HFF-Myc (cell line): ENCODE data around the gene NUMBL.

Experiments
- DNase-seq: peaks from one replicate; pipeline ENCODE4 v3.0.0-alpha.2; 2011; ENCODE audit warnings: low read depth; ENCODE audit errors: extremely low read depth
- H3K4me3 ChIP-seq: replicated peaks from 2 replicates; pipeline ENCODE4 v1.5.1; 2011; ENCODE audit warnings: low read depth, mild to moderate bottlenecking, control low read depth, low read length
- CTCF ChIP-seq: IDR thresholded peaks from 2 replicates; pipeline ENCODE4 v1.5.1; 2012; ENCODE audit warnings: mild to moderate bottlenecking, low read depth, low read length, control low read depth; ENCODE audit errors: missing control alignments

Gene NUMBL

DNA sequence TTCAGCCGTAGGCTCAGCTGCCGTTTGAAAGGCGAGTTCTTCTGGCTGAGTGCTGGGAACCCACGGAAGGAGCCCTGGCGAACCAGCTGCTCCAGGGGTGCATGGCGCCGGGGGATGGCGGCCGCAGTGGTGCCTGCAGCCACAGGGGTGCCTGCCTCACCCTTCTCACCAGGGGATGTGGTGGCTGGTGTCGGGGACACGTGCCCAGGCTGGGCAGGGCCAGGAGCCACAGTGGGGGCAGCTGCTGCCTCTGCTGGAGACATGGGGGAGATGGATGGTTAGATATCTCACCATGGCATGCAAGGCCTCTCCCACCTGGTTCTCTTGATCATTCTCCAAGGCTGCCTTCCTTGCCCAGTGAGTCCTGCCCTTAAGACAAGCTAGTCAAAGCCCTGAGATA is 17.1 kb downstream of the NUMBL start:
- H3K4me3 ChIP-seq: no peak overlapping the region
- DNase-seq: no peak
- TF ChIP-seq CTCF: no peak

- no peak for DNase-seq
- no peak for TF ChIP-seq CTCF
- no peak overlapping the region for H3K4me3 ChIP-seq
Measured at GRCh38 chr19:40672573-40673299, 17.7 kb downstream of the NUMBL start.

DNA sequence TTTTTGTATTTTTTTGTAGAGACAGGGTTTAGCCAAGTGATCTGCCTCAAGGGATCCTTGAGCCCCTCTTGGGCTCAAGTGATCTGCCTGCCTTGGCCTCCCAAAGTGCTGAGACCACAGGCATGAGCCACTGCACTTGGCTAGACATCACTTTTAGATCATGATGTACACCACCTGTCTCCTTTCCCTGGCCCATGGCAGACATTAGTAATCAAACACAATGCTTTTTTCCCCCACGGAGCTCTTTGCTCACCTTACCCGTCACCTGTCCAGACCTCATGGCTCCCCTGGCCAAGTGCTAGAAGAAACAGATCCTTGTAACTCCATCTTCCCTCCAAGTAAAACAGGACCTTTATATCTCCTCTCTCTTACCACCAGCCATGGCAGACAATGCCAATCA is 18.4 kb downstream of the NUMBL start:
- no peak overlapping the region for H3K4me3 ChIP-seq
- DNase-seq: no peak
- no peak for TF ChIP-seq CTCF

DNA sequence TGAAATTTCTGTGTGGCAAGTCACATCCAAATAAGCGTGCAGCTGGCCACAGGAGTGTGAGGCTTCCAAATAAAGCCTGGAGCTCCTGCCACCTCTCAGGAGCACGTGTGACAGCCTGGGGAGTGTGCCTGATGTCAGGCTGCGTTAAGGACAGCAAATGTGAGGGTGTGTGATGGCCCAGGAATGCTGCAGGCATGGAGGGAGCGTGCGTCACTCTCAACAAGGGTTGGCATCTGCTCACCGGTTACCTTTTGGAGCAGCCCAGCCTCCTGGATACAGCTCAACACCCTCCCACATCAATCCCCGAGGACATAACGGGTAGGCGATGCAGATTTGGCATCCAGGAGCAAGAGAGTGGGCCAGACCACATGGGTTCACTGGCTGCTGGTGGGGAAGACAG is 19.0 kb downstream of the NUMBL start:
- DNase-seq: no peak
- H3K4me3 ChIP-seq: no peak overlapping the region
- TF ChIP-seq CTCF: no peak

DNA sequence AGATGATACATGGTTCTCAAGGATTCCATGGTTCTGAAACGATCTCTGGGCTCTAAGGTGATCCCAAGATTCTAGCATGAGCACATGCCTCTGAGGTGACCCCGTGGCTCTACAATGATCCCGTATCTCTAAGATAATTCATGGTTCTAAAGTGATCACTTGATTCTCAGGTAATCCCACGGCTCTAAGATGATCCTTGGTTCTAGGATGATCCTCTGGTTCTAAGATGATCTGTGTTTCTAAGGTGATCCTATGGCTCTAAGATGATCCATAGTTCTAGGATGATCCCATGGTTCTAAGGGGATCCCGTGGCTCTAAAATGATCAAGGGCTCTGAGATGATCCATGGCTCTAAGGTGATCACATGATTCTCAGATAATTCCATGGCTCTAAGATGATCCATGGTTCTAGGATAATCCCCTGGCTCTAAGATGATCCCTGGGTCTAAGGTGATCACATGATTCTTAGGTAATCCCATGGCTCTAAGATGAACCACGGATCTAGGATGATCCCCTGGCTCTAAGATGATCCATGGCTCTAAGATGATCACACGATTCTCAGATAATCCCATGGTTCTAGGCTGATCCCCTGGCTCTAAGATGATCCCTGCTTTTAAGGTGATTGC is 21.3 kb downstream of the NUMBL start:
- no peak for DNase-seq
- no peak overlapping the region for H3K4me3 ChIP-seq
- no peak for TF ChIP-seq CTCF

- DNase-seq: no peak
- H3K4me3 ChIP-seq: no peak overlapping the region
- TF ChIP-seq CTCF: no peak
Measured at GRCh38 chr19:40667602-40668001, 22.8 kb downstream of the NUMBL start.
